GM10248 (cell line): Measurements from ENCODE around the gene S1PR1.
A peak's percentile ranks its signal among the peaks of the same experiment; 100 is the strongest.

Experiments
- CTCF ChIA-PET: fragments of 300-600 bp; sonication (Branson Sonifier 250); formaldehyde crosslinking; extraction: SDS; loops from one replicate; lab custom pipeline; 2021; ENCODE audit warnings: antibody characterized with exemption; lab: Yijun Ruan, JAX
- POLR2A ChIA-PET: fragments of 350-650 bp; sonication (Branson Sonifier 250); formaldehyde crosslinking; extraction: SDS; loops from one replicate; lab custom pipeline; 2020; ENCODE audit warnings: antibody characterized with exemption; lab: Yijun Ruan, JAX
- DNase-seq: peaks from one replicate; pipeline ENCODE4 v3.0.0; 2012; ENCODE audit errors: extremely low spot score
- TF ChIP-seq, protein P1 (sequence below): IDR thresholded peaks from 2 replicates; pipeline ENCODE4 v1.5.1; 2012; ENCODE audit warnings: mild to moderate bottlenecking, low read depth; ENCODE audit errors: extremely low read depth, missing control alignments, control extremely low read depth

Gene S1PR1

DNA sequence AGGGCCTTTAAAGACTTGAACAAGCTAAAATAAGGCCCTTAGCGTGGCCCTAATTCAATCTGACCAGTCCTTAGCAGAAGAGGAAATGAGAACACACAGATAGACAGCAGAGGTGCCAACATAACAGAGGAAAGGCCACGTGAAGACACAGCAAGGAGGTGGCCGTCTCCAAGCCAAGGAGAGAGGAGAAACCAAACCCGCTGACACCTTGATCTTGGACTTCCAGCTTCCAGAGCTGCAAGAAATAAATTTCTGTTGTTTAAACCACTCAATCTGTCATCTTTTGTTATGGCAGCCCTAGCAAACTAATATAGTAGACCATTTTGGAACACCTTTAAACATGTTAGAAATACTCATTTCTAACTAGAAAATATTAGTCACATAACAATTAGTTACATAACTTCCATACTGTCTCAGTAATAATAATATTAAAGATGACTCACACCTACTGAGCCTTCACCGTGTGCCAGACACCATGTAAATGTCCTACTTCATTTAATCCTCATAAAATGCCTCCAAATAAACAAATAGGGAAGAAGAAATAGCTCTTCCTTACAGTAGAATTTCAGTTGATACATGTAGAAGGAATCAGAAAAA lies 47.9 kb downstream of the S1PR1 start:
- ChIA-PET POLR2A (no interaction called here), CTCF (interaction anchor here (1.6 to 11.9 kb wide), 4 partner anchors 19 to 362 kb away, joined by 7 to 175 read pairs (median 54); partner anchors contain the start of gene S1PR1)
- TF ChIP-seq, protein P1, sequence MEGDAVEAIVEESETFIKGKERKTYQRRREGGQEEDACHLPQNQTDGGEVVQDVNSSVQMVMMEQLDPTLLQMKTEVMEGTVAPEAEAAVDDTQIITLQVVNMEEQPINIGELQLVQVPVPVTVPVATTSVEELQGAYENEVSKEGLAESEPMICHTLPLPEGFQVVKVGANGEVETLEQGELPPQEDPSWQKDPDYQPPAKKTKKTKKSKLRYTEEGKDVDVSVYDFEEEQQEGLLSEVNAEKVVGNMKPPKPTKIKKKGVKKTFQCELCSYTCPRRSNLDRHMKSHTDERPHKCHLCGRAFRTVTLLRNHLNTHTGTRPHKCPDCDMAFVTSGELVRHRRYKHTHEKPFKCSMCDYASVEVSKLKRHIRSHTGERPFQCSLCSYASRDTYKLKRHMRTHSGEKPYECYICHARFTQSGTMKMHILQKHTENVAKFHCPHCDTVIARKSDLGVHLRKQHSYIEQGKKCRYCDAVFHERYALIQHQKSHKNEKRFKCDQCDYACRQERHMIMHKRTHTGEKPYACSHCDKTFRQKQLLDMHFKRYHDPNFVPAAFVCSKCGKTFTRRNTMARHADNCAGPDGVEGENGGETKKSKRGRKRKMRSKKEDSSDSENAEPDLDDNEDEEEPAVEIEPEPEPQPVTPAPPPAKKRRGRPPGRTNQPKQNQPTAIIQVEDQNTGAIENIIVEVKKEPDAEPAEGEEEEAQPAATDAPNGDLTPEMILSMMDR, result no peak
- no peak for DNase-seq

DNA sequence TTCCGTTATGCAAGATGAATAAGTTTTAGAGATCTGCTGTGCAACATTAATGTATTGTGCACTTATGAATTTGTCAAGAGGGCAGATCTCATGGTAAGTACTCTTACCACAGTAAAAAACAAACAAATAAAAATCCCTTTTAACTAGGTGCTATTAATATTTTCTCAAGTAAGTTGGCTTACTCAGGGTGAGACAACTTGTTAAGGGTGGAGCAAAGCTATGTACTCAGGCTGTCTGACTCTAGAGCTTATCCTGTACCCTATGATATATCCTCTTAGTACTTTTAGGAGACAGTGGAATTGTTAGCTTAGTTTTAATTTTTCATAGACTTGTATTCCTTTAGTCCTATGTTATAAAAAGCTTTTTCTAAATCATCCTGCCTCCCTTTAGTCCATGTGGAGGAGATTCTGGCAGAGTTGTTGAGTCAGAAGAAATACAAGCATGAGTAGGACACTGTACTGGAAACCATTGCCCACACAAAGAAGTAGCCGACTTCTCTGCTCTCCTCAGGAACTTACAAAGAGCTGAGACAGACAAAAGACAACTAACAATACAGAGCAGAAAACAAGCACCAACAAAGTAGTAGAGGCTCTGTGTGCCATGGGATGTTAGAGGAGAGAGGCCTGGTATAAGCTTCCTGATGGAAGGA lies 49.2 kb downstream of the S1PR1 start:
- no peak for DNase-seq
- POLR2A ChIA-PET, result no interaction called here
- TF ChIP-seq, protein P1, result no peak
- CTCF ChIA-PET, result interaction anchor here (1.3 to 11.9 kb wide), 12 partner anchors 11 to 822 kb away, joined by 3 to 175 read pairs (median 9); partner anchors contain the start of gene S1PR1

DNA sequence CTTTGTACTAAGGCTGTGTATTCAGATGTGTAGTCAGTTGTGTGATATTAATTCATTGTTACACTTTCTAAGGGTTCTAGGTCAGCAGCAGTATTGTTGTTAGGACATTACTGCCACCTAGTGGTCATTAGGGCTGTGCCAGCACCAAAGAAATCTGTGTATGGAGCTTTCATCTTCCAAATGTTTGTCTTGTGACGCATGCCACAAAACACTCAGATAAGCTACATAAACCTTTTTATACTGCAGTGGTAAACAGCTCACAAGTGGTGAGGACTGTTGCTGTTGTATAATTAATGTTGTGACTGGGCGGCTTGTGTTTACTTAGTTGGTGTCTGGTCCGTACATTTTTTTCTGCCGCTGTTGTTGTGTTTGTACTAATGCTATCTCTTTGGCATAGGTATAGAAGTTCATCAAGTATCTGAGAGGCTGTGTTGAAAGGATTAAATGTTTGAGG lies 51.7 kb downstream of the S1PR1 start:
- CTCF ChIA-PET, result interaction anchor here (0.5 to 11.9 kb wide), 98 partner anchors 9 to 757 kb away, joined by 3 to 175 read pairs (median 4); partner anchors contain the start of genes S1PR1 and SLC30A7
- TF ChIP-seq, protein P1, result peak; percentile 75
- POLR2A ChIA-PET, result no interaction called here
- DNase-seq, result peak; percentile 54

DNA sequence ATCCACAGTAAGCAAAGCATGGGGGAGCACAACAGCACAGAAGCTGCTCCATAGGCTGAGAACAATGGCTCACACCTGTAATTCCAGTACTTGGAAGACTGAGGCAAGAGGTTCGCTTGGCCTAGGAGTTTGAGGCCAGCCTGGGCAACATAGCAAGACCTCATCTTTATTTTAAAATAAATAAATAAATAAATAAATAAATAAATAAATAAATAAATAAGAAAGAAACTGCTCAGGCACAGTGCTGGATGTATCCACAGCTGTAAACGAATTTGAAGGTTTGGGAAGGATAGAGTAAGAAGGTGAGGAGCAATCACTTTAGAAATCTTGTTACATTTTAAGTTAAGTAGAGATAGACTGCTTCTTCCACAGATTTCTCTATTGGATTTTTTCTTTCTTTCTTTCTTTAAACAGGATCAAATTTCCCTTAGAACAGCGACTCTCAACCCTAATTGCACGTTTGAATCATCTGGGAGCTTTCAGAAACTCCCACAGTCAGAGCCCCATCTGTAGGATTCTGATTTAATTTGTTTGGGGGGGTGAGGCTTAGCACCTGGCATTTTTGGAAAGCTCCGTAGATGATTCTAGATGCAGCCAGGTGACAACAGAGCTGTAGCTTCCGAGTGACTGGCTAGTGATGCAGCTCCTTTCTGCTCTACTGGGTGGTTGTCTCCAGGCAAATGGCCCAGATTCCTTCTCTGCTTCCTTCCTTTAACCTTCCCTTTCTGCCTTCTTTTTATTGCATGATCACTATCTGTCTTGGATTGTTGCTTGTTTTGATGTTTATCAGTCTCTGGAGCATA lies 53.5 kb downstream of the S1PR1 start:
- DNase-seq, result no peak
- POLR2A ChIA-PET, result interaction anchor here (0.6 kb wide), 1 partner anchor 37 kb away, joined by 3 read pairs; no protein-coding TSS in a partner anchor
- CTCF ChIA-PET, result interaction anchor here (0.7 to 11.9 kb wide), 30 partner anchors 11 to 405 kb away, joined by 3 to 175 read pairs (median 4); partner anchors contain the start of gene S1PR1
- TF ChIP-seq, protein P1, result no peak
